KMS-11 (cell line): ENCODE results near the gene CTIF.

Experiments
- H2AFZ ChIP-seq: fragments of 200-600 bp; sonication (generic); 2 replicates; pipeline ENCODE4 v1.6.1; 2016; ENCODE audit warnings: antibody characterized with exemption, mixed run types, low read depth
- H3K27ac ChIP-seq: fragments of 200-600 bp; sonication (generic); 2 replicates; pipeline ENCODE4 v1.6.1; 2016; ENCODE audit warnings: mild to moderate bottlenecking, mixed run types
- H3K27me3 ChIP-seq: fragments of 200-600 bp; sonication (generic); 2 replicates; pipeline ENCODE4 v1.6.1; 2017; ENCODE audit warnings: mild to moderate bottlenecking, low read depth, mixed run types, moderate library complexity; ENCODE audit not compliant: insufficient read depth
- H3K36me3 ChIP-seq: fragments of 200-600 bp; sonication (generic); 2 replicates; pipeline ENCODE4 v1.6.1; 2017; ENCODE audit warnings: mild to moderate bottlenecking, mixed run types; ENCODE audit not compliant: insufficient read depth
- H3K4me1 ChIP-seq: fragments of 200-600 bp; sonication (generic); 2 replicates; pipeline ENCODE4 v1.6.1; 2016; ENCODE audit warnings: mild to moderate bottlenecking, low read depth, mixed run types; ENCODE audit not compliant: poor library complexity, severe bottlenecking
- H3K4me2 ChIP-seq: fragments of 200-600 bp; sonication (generic); 2 replicates; pipeline ENCODE4 v1.7.0; 2016; ENCODE audit warnings: mild to moderate bottlenecking, mixed run types
- H3K4me3 ChIP-seq: fragments of 200-600 bp; sonication (generic); IDR thresholded peaks from 2 replicates; pipeline ENCODE4 v1.6.1; 2017; ENCODE audit warnings: low read depth, low read length, mixed read lengths; ENCODE audit not compliant: insufficient read depth
- H3K79me2 ChIP-seq: fragments of 200-600 bp; sonication (generic); 2 replicates; pipeline ENCODE4 v1.6.1; 2016; ENCODE audit warnings: low read depth, mixed run types; ENCODE audit not compliant: insufficient read depth
- H3K9ac ChIP-seq: fragments of 200-600 bp; sonication (generic); 2 replicates; pipeline ENCODE4 v1.6.1; 2016; ENCODE audit warnings: mild to moderate bottlenecking, mixed run types
- H4K20me1 ChIP-seq: fragments of 200-600 bp; sonication (generic); 2 replicates; pipeline ENCODE4 v1.6.1; 2016; ENCODE audit warnings: mild to moderate bottlenecking, mixed run types; ENCODE audit not compliant: insufficient read depth
- TF ChIP-seq, protein P1 (sequence below): fragments of 200-600 bp; sonication (generic); conservative IDR thresholded peaks from 2 replicates; pipeline ENCODE4 v1.6.1; 2017; ENCODE audit warnings: low read depth, mild to moderate bottlenecking, antibody characterized with exemption, low read length, moderate library complexity, mixed read lengths

Gene CTIF

DNA sequence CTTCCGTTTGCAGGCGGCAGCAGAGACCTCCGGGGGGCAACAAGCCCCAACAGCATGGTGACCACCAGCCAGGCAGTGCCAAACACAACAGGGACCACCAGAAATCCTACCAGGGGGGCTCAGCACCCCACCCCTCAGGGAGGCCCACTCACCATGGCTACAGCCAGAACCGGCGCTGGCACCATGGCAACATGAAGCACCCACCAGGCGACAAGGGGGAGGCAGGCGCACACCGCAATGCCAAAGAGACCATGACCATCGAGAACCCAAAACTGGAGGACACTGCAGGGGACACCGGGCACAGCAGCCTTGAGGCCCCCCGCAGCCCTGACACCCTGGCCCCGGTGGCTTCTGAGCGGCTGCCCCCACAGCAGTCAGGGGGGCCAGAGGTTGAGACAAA is 219.1 kb downstream of the CTIF start:
- Histone ChIP-seq H3K36me3 (no peaks in the 10 kb centered on the region; the same call in 1 of the 2 replicates), H3K4me1 (peaks cover 33% of the 10 kb centered on the region), H3K4me2 (no peak overlapping the region), H2AFZ (no peak overlapping the region), H3K27ac (no peak overlapping the region), H3K4me3 (no peak overlapping the region), H3K27me3 (no peaks in the 10 kb centered on the region), H3K79me2 (no peaks in the 10 kb centered on the region), H3K9ac (no peak overlapping the region), H4K20me1 (no peaks in the 10 kb centered on the region)
- TF ChIP-seq, protein P1, sequence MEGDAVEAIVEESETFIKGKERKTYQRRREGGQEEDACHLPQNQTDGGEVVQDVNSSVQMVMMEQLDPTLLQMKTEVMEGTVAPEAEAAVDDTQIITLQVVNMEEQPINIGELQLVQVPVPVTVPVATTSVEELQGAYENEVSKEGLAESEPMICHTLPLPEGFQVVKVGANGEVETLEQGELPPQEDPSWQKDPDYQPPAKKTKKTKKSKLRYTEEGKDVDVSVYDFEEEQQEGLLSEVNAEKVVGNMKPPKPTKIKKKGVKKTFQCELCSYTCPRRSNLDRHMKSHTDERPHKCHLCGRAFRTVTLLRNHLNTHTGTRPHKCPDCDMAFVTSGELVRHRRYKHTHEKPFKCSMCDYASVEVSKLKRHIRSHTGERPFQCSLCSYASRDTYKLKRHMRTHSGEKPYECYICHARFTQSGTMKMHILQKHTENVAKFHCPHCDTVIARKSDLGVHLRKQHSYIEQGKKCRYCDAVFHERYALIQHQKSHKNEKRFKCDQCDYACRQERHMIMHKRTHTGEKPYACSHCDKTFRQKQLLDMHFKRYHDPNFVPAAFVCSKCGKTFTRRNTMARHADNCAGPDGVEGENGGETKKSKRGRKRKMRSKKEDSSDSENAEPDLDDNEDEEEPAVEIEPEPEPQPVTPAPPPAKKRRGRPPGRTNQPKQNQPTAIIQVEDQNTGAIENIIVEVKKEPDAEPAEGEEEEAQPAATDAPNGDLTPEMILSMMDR, result no peak

GRCh38 chr18:48761582-48761981 is 222.8 kb downstream of the CTIF start:
- no peaks in the 10 kb centered on the region for H3K79me2 ChIP-seq
- no peaks in the 10 kb centered on the region; the same call in 1 of the 2 replicates for H3K36me3 ChIP-seq
- no peak overlapping the region for H3K9ac ChIP-seq
- H3K4me3 ChIP-seq, result no peak overlapping the region
- peaks cover 5% of the 10 kb centered on the region for H3K4me1 ChIP-seq
- H3K4me2 ChIP-seq, result no peak overlapping the region
- H4K20me1 ChIP-seq, result no peaks in the 10 kb centered on the region
- H3K27ac ChIP-seq, result no peak overlapping the region
- no peaks in the 10 kb centered on the region for H3K27me3 ChIP-seq
- H2AFZ ChIP-seq, result no peak overlapping the region
- TF ChIP-seq, protein P1, result no peak

- Histone ChIP-seq H3K36me3 (no peaks in the 10 kb centered on the region; the same call in 1 of the 2 replicates), H3K4me1 (peaks cover under 1% of the 10 kb centered on the region), H3K27ac (no peak overlapping the region), H3K79me2 (no peaks in the 10 kb centered on the region), H3K27me3 (no peaks in the 10 kb centered on the region), H2AFZ (no peak overlapping the region), H3K9ac (no peak overlapping the region), H4K20me1 (no peaks in the 10 kb centered on the region), H3K4me3 (no peak overlapping the region), H3K4me2 (no peak overlapping the region)
- TF ChIP-seq, protein P1, result no peak
Observed at GRCh38 chr18:48762022-48762421, 223.2 kb downstream of the CTIF start.

- no peaks in the 10 kb centered on the region for H3K27me3 ChIP-seq
- no peaks in the 10 kb centered on the region for H4K20me1 ChIP-seq
- H3K4me1 ChIP-seq, result no peaks in the 10 kb centered on the region
- no peak overlapping the region for H2AFZ ChIP-seq
- H3K4me2 ChIP-seq, result no peak overlapping the region
- TF ChIP-seq, protein P1, result no peak
- H3K27ac ChIP-seq, result no peak overlapping the region
- H3K79me2 ChIP-seq, result no peaks in the 10 kb centered on the region
- no peak overlapping the region for H3K4me3 ChIP-seq
- no peak overlapping the region for H3K9ac ChIP-seq
- no peaks in the 10 kb centered on the region; the same call in 1 of the 2 replicates for H3K36me3 ChIP-seq
Observed at GRCh38 chr18:48762836-48763718, 224.2 kb downstream of the CTIF start.
